Fibroblast of villous mesenchyme (primary cell): Measurements from ENCODE around the gene KIAA2012. TPM values are rescaled to one million over a fixed set of nuclear protein-coding genes. Genes with fewer than 3 reads are reported as not detected.
A peak's percentile ranks its signal among the peaks of the same experiment; 100 is the strongest.

Experiments
- DNase-seq: peaks from one replicate; pipeline ENCODE4 v3.0.0-alpha.2; 2010; ENCODE audit warnings: low read depth
- H3K4me3 ChIP-seq: 2 replicates; pipeline ENCODE4 v1.5.1; 2011; ENCODE audit warnings: low read depth, mild to moderate bottlenecking, low read length
- CTCF ChIP-seq: IDR thresholded peaks from 2 replicates; pipeline ENCODE4 v1.5.1; 2012; ENCODE audit warnings: low read depth, mild to moderate bottlenecking, low read length; ENCODE audit not compliant: insufficient read depth
- total RNA-seq: library from RNA; depleted of rRNA; stranded (reverse); fragments of >200 nt; gene quantifications from 2 replicates; pipeline ENCODE4 v1.2.3, GENCODE V29; 2012

The KIAA2012 gene
- total RNA-seq, 1 donor, result under 0.01 TPM

- TF ChIP-seq CTCF, result no peak
- no peak overlapping the region for H3K4me3 ChIP-seq
Observed at GRCh38 chr2:202051499-202052161, 21.4 kb upstream of the KIAA2012 start.

GRCh38 chr2:202052235-202052634 lies 20.8 kb upstream of the KIAA2012 start:
- TF ChIP-seq CTCF, result no peak
- H3K4me3 ChIP-seq, result no peak overlapping the region
- DNase-seq, result no peak

More at GRCh38 chr2:202051499-202052161, 21.4 kb upstream of the KIAA2012 start:
- DNase-seq, result no peak

- TF ChIP-seq CTCF, result no peak
- no peak for DNase-seq
- no peak overlapping the region for H3K4me3 ChIP-seq
Observed at GRCh38 chr2:202054679-202055078, 18.4 kb upstream of the KIAA2012 start.

- DNase-seq, result peak; percentile 36
- peak; percentile 43 for TF ChIP-seq CTCF
- no peak overlapping the region for H3K4me3 ChIP-seq
Observed at GRCh38 chr2:202056611-202057010, 16.4 kb upstream of the KIAA2012 start.

GRCh38 chr2:202060218-202060617 lies 12.8 kb upstream of the KIAA2012 start:
- no peak for DNase-seq
- H3K4me3 ChIP-seq, result no peak overlapping the region
- TF ChIP-seq CTCF, result peak; percentile 41

GRCh38 chr2:202061695-202062094 lies 11.4 kb upstream of the KIAA2012 start:
- no peak overlapping the region for H3K4me3 ChIP-seq
- DNase-seq, result no peak
- TF ChIP-seq CTCF, result no peak
